ENCODE measurements around the gene ZNF23.

GRCh38 chr16:71436473-71436872, 25.6 kb downstream of the ZNF23 start:
- no peak for TF ChIP-seq CTCF (IDR thresholded peaks at IDR 0.05)
- TF ChIP-seq POLR2A (IDR thresholded peaks at IDR 0.05), result no peak
- TF ChIP-seq EP300 (IDR thresholded peaks at IDR 0.05), result no peak
